HUES64 (cell line): ENCODE results near the gene KHSRP.

Experiments used
- H3K27ac ChIP-seq: 2 replicates; pipeline ENCODE4 v1.7.0; 2013; ENCODE audit warnings: low read depth, low read length, inconsistent platforms
- H3K27me3 ChIP-seq: 2 replicates; pipeline ENCODE4 v1.6.1; 2013; ENCODE audit warnings: mild to moderate bottlenecking, low read length; ENCODE audit not compliant: insufficient read depth
- H3K36me3 ChIP-seq: 2 replicates; pipeline ENCODE4 v1.6.1; 2013; ENCODE audit warnings: mild to moderate bottlenecking, low read length; ENCODE audit not compliant: insufficient read depth
- H3K4me1 ChIP-seq: 2 replicates; pipeline ENCODE4 v1.6.1; 2013; ENCODE audit warnings: mild to moderate bottlenecking, low read length, moderate library complexity; ENCODE audit not compliant: insufficient read depth
- H3K4me3 ChIP-seq: 2 replicates; pipeline ENCODE4 v1.5.1; 2013; ENCODE audit warnings: mild to moderate bottlenecking, low read length, moderate library complexity
- H3K9ac ChIP-seq: 2 replicates; pipeline ENCODE4 v1.6.1; 2013; ENCODE audit warnings: mild to moderate bottlenecking, low read depth, low read length
- H3K9me3 ChIP-seq: 2 replicates; pipeline ENCODE4 v1.6.1; 2013; ENCODE audit warnings: low read depth, low read length; ENCODE audit not compliant: insufficient read depth
- WGBS: fragments of 150-250, 120-280 bp; methylation state at CpG from one replicate; pipeline ENCODE4 v1.1.7; 2013; ENCODE audit warnings: missing lambda C conversion rate; 5-methylcytosine and 5-hydroxymethylcytosine counted together

The KHSRP gene

GRCh38 chr19:6381030-6381750 is 43.4 kb downstream of the KHSRP start:
- H3K4me3 ChIP-seq: no peak overlapping the region
- no peaks in the 10 kb centered on the region for H3K27me3 ChIP-seq
- peaks cover 8% of the 10 kb centered on the region for H3K9me3 ChIP-seq
- WGBS: 97% methylated on average over 40 of the region's 40 CpGs
- H3K9ac ChIP-seq: no peak overlapping the region
- peaks cover 68% of the 10 kb centered on the region for H3K36me3 ChIP-seq
- no peaks in the 10 kb centered on the region; the same call in 1 of the 2 replicates for H3K4me1 ChIP-seq
- H3K27ac ChIP-seq: no peak overlapping the region

GRCh38 chr19:6379744-6380143 is 44.9 kb downstream of the KHSRP start:
- Histone ChIP-seq H3K36me3 (peaks cover 63% of the 10 kb centered on the region), H3K4me1 (no peaks in the 10 kb centered on the region; the same call in 1 of the 2 replicates)
- WGBS: 97% methylated on average over 3 of the region's 3 CpGs

GRCh38 chr19:6378486-6378885 is 46.1 kb downstream of the KHSRP start:
- no peak overlapping the region for H3K4me3 ChIP-seq
- WGBS: 95% methylated on average over 9 of the region's 9 CpGs
- peaks cover 7% of the 10 kb centered on the region for H3K4me1 ChIP-seq
- H3K9ac ChIP-seq: no peak overlapping the region
- peaks cover 8% of the 10 kb centered on the region for H3K9me3 ChIP-seq
- H3K36me3 ChIP-seq: peaks cover 55% of the 10 kb centered on the region
- H3K27ac ChIP-seq: no peak overlapping the region; the same call in 1 of the 2 replicates
- H3K27me3 ChIP-seq: no peaks in the 10 kb centered on the region

More at GRCh38 chr19:6379744-6380143, 44.9 kb downstream of the KHSRP start:
- Histone ChIP-seq H3K9ac (no peak overlapping the region), H3K27ac (no peak overlapping the region), H3K9me3 (peaks cover 8% of the 10 kb centered on the region), H3K27me3 (no peaks in the 10 kb centered on the region), H3K4me3 (no peak overlapping the region)

- H3K9ac ChIP-seq: no peak overlapping the region
- H3K4me1 ChIP-seq: peaks cover 7% of the 10 kb centered on the region
- H3K4me3 ChIP-seq: no peak overlapping the region
- peaks cover 50% of the 10 kb centered on the region for H3K36me3 ChIP-seq
- WGBS: 86% methylated on average over 6 of the region's 6 CpGs
- no peaks in the 10 kb centered on the region for H3K27me3 ChIP-seq
- peaks cover 8% of the 10 kb centered on the region for H3K9me3 ChIP-seq
- peak overlapping the region; percentile 16; the same call in 1 of the 2 replicates for H3K27ac ChIP-seq
Measured at GRCh38 chr19:6378041-6378440, 46.6 kb downstream of the KHSRP start.

- H3K4me3 ChIP-seq: no peak overlapping the region
- H3K27me3 ChIP-seq: no peaks in the 10 kb centered on the region
- no peak overlapping the region for H3K27ac ChIP-seq
- peaks cover 8% of the 10 kb centered on the region for H3K9me3 ChIP-seq
- H3K4me1 ChIP-seq: peaks cover 7% of the 10 kb centered on the region
- no peak overlapping the region for H3K9ac ChIP-seq
- 92% methylated on average over 18 of the region's 19 CpGs for WGBS
- H3K36me3 ChIP-seq: peaks cover 38% of the 10 kb centered on the region
Measured at GRCh38 chr19:6376512-6377190, 48.0 kb downstream of the KHSRP start.

GRCh38 chr19:6375411-6376010 is 49.1 kb downstream of the KHSRP start, which contains the start of gene PSPN:
Gene PSPN, minus strand, starts transcription at chr19:6375933. Its CDS starts 84 bp downstream, at chr19:6375849.
- H3K9me3 ChIP-seq: peaks cover 8% of the 10 kb centered on the region
- H3K36me3 ChIP-seq: peaks cover 27% of the 10 kb centered on the region
- no peak within 1 kb of the TSS for H3K27ac ChIP-seq
- no peaks in the 10 kb centered on the region for H3K27me3 ChIP-seq
- H3K4me3 ChIP-seq: no peak within 1 kb of the TSS
- peaks cover 7% of the 10 kb centered on the region for H3K4me1 ChIP-seq
- no peak within 1 kb of the TSS for H3K9ac ChIP-seq
- 94% methylated on average over 25 of the region's 25 CpGs for WGBS

- Histone ChIP-seq H3K4me3 (no peak overlapping the region), H3K27ac (no peak overlapping the region), H3K9ac (no peak overlapping the region), H3K36me3 (peaks cover 20% of the 10 kb centered on the region), H3K27me3 (no peaks in the 10 kb centered on the region), H3K4me1 (peaks cover 7% of the 10 kb centered on the region), H3K9me3 (peaks cover 2% of the 10 kb centered on the region)
- WGBS: 95% methylated on average over 29 of the region's 29 CpGs
Measured at GRCh38 chr19:6374711-6375410, 49.8 kb downstream of the KHSRP start.

- H3K9me3 ChIP-seq: no peaks in the 10 kb centered on the region
- peak overlapping the region; percentile 56 for H3K9ac ChIP-seq
- H3K4me1 ChIP-seq: peaks cover 7% of the 10 kb centered on the region
- WGBS: 91% methylated on average over 29 of the region's 29 CpGs
- peaks cover 14% of the 10 kb centered on the region for H3K36me3 ChIP-seq
- H3K4me3 ChIP-seq: peak overlapping the region; percentile 47
- H3K27me3 ChIP-seq: no peaks in the 10 kb centered on the region
- peak overlapping the region; percentile 37; the same call in 1 of the 2 replicates for H3K27ac ChIP-seq
Measured at GRCh38 chr19:6374161-6374709, 50.4 kb downstream of the KHSRP start.

GRCh38 chr19:6373813-6374108 is 50.9 kb downstream of the KHSRP start:
- H3K27ac ChIP-seq: peak overlapping the region; percentile 37; the same call in 1 of the 2 replicates
- WGBS: 22% methylated on average over 5 of the region's 5 CpGs
- H3K9ac ChIP-seq: peak overlapping the region; percentile 56

GRCh38 chr19:6373096-6373812 is 51.4 kb downstream of the KHSRP start:
- Histone ChIP-seq H3K27ac (peak overlapping the region; percentile 97), H3K9ac (peak overlapping the region; percentile 80), H3K4me3 (peak overlapping the region; percentile 84), H3K4me1 (peaks cover 7% of the 10 kb centered on the region), H3K9me3 (no peaks in the 10 kb centered on the region), H3K27me3 (no peaks in the 10 kb centered on the region), H3K36me3 (peaks cover 17% of the 10 kb centered on the region)
- WGBS: 2% methylated on average over 53 of the region's 53 CpGs

More at GRCh38 chr19:6373813-6374108, 50.9 kb downstream of the KHSRP start:
- H3K4me1 ChIP-seq: peaks cover 7% of the 10 kb centered on the region
- H3K27me3 ChIP-seq: no peaks in the 10 kb centered on the region
- H3K36me3 ChIP-seq: peaks cover 12% of the 10 kb centered on the region
- no peaks in the 10 kb centered on the region for H3K9me3 ChIP-seq
- H3K4me3 ChIP-seq: peak overlapping the region; percentile 47
